HepG2 (cell line): ENCODE measurements around the gene SOCS7. TPM values are rescaled to one million over a fixed set of nuclear protein-coding genes. Genes with fewer than 3 reads are reported as not detected.

Source experiments
- CREM ChIP-seq, 2 experiments: sonication (generic) in 1 of 2; formaldehyde crosslinking in 1 of 2; IDR thresholded peaks; 2 replicates each; pipeline versions ENCODE4 v1.4.0 to v1.6.1; 2016 to 2020; ENCODE audit warnings: antibody characterized with exemption in 1 of 2, mild to moderate bottlenecking in 1 of 2, missing genetic modification reagents in 1 of 2
- GATAD2A ChIP-seq: IDR thresholded peaks from 2 replicates; pipeline ENCODE4 v1.6.1; 2016
- NFE2L2 ChIP-seq: fragments of 150-350 bp; IDR thresholded peaks from 2 replicates; pipeline ENCODE4 v1.6.1; 2014; ENCODE audit warnings: low read length
- RAD21 ChIP-seq: fragments of 450-650 bp; formaldehyde crosslinking; IDR thresholded peaks from 2 replicates; pipeline ENCODE4 v1.5.0; 2020; ENCODE audit warnings: mild to moderate bottlenecking
- REST ChIP-seq, 2 experiments: IDR thresholded peaks; 2 replicates each; pipeline ENCODE4 v1.6.1; 2011 to 2012; ENCODE audit warnings: low read length in 2 of 2, borderline replicate concordance in 1 of 2, low read depth in 1 of 2, mild to moderate bottlenecking in 1 of 2, moderate library complexity in 1 of 2
- SALL1 ChIP-seq: sonication (generic); formaldehyde crosslinking; IDR thresholded peaks from 2 replicates; pipeline ENCODE4 v1.8.0; 2022; ENCODE audit warnings: mild to moderate bottlenecking, missing genetic modification reagents
- SMAD3 ChIP-seq: sonication (generic); formaldehyde crosslinking; IDR thresholded peaks from 2 replicates; pipeline ENCODE4 v1.4.0; 2020; ENCODE audit warnings: missing genetic modification reagents
- SNAPC5 ChIP-seq: sonication (generic); formaldehyde crosslinking; IDR thresholded peaks from 2 replicates; pipeline ENCODE4 v1.8.1; 2023; ENCODE audit warnings: mild to moderate bottlenecking, missing genetic modification reagents, borderline replicate concordance
- TBX2 ChIP-seq: sonication (generic); formaldehyde crosslinking; IDR thresholded peaks from 2 replicates; pipeline ENCODE4 v1.5.0; 2020; ENCODE audit warnings: missing genetic modification reagents, mild to moderate bottlenecking, borderline replicate concordance
- TEAD2 ChIP-seq: sonication (generic); formaldehyde crosslinking; IDR thresholded peaks from 2 replicates; pipeline ENCODE4 v1.9.0; 2021; ENCODE audit warnings: missing genetic modification reagents
- ZBTB7A ChIP-seq: sonication (generic); formaldehyde crosslinking; IDR thresholded peaks from 2 replicates; pipeline ENCODE4 v1.8.0; 2022; ENCODE audit warnings: mild to moderate bottlenecking, missing genetic modification reagents
- ZNF225 ChIP-seq: sonication (generic); formaldehyde crosslinking; IDR thresholded peaks from 2 replicates; pipeline ENCODE4 v1.4.0; 2020; ENCODE audit warnings: mild to moderate bottlenecking, missing genetic modification reagents
- ZNF570 ChIP-seq: sonication (generic); formaldehyde crosslinking; IDR thresholded peaks from 2 replicates; pipeline ENCODE4 v1.4.0; 2020; ENCODE audit warnings: mild to moderate bottlenecking, missing genetic modification reagents, borderline replicate concordance
- ZNF639 ChIP-seq: conservative IDR thresholded peaks from 2 replicates; pipeline ENCODE4 v1.6.1; 2018; ENCODE audit warnings: missing genetic modification reagents
- ZNF768 ChIP-seq: sonication (generic); formaldehyde crosslinking; IDR thresholded peaks from 2 replicates; pipeline ENCODE4 v1.4.0; 2020; ENCODE audit warnings: missing genetic modification reagents
- ZSCAN21 ChIP-seq: sonication (generic); formaldehyde crosslinking; IDR thresholded peaks from 2 replicates; pipeline ENCODE4 v1.8.0; 2022; ENCODE audit warnings: mild to moderate bottlenecking, missing genetic modification reagents, moderate library complexity, borderline replicate concordance
- ZSCAN25 ChIP-seq: sonication (generic); formaldehyde crosslinking; IDR thresholded peaks from 2 replicates; pipeline ENCODE4 v1.8.0; 2022; ENCODE audit warnings: mild to moderate bottlenecking, missing genetic modification reagents
- ZSCAN9 ChIP-seq: IDR thresholded peaks from 2 replicates; pipeline ENCODE4 v1.6.1; 2016; ENCODE audit warnings: borderline replicate concordance
- polyA plus RNA-seq, 8 experiments: library from polyadenylated mRNA; depleted of rRNA in 3 of 8; stranded (reverse) in 7 of 8; unstranded in 1 of 8; fragments of >200 nt; fragmentation: Illumina TruSeq in 4 of 8; extraction: Trizol in 4 of 8; gene quantifications; 2 replicates each; pipeline versions ENCODE4 v1.2.1 to v1.2.3, GENCODE V29; 2011 to 2016; ENCODE audit warnings: low read depth in 4 of 8, missing spikeins in 1 of 8, mixed read lengths in 1 of 8; ENCODE audit not compliant: insufficient read depth in 1 of 8
- total RNA-seq, 5 experiments: library from RNA; depleted of rRNA; stranded (reverse); fragments of >200 nt; fragmentation: Illumina TruSeq; extraction: Trizol; gene quantifications; 2 replicates each; pipeline ENCODE4 v1.2.3, GENCODE V29; 2016; ENCODE audit warnings: low read depth in 1 of 5
- TF ChIP-seq, protein P1 (sequence below): sonication (generic); formaldehyde crosslinking; IDR thresholded peaks from 2 replicates; pipeline ENCODE4 v1.4.0; 2020; ENCODE audit warnings: mild to moderate bottlenecking, missing genetic modification reagents

The SOCS7 gene
- total and polyA plus RNA-seq, 2 of the 13 experiments (the other 11 are each of a cell fraction or from before 2014, with no cell fraction given), result 19.2 to 24.2 TPM

DNA sequence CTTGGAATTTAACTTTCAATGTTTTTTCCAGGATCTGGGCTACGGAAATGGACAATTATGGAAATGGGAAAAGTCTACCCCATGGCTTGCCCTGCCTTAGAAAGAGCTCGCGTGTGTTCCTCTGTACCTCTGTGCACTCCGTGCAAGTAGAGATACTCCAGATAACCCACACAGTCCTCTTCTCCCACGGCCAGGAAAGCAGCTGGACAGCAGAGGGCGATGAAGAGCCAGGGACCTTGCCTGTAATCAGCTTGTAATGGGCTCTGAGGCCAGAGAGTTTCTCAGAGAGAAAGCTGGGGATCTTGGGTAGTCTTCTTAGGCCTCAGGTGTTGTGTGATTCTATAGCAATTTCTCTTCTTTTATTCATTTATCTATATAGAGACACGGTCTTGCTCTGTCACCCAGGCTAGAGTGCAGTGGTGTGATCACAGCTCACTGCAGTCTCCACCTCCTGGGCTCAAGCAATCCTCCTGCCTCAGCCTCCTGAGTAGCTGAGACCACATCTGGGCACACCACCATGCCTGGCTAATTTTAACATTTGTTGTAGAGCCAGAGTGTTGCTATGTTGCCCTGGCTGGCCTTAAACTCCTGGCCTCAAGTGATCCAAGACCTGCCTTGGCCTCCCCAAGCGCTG lies 2.4 kb upstream of the SOCS7 start (continued):
- TF ChIP-seq, protein P1, sequence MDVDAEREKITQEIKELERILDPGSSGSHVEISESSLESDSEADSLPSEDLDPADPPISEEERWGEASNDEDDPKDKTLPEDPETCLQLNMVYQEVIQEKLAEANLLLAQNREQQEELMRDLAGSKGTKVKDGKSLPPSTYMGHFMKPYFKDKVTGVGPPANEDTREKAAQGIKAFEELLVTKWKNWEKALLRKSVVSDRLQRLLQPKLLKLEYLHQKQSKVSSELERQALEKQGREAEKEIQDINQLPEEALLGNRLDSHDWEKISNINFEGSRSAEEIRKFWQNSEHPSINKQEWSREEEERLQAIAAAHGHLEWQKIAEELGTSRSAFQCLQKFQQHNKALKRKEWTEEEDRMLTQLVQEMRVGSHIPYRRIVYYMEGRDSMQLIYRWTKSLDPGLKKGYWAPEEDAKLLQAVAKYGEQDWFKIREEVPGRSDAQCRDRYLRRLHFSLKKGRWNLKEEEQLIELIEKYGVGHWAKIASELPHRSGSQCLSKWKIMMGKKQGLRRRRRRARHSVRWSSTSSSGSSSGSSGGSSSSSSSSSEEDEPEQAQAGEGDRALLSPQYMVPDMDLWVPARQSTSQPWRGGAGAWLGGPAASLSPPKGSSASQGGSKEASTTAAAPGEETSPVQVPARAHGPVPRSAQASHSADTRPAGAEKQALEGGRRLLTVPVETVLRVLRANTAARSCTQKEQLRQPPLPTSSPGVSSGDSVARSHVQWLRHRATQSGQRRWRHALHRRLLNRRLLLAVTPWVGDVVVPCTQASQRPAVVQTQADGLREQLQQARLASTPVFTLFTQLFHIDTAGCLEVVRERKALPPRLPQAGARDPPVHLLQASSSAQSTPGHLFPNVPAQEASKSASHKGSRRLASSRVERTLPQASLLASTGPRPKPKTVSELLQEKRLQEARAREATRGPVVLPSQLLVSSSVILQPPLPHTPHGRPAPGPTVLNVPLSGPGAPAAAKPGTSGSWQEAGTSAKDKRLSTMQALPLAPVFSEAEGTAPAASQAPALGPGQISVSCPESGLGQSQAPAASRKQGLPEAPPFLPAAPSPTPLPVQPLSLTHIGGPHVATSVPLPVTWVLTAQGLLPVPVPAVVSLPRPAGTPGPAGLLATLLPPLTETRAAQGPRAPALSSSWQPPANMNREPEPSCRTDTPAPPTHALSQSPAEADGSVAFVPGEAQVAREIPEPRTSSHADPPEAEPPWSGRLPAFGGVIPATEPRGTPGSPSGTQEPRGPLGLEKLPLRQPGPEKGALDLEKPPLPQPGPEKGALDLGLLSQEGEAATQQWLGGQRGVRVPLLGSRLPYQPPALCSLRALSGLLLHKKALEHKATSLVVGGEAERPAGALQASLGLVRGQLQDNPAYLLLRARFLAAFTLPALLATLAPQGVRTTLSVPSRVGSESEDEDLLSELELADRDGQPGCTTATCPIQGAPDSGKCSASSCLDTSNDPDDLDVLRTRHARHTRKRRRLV (CRISPR knock-in tag), result no peak
- TF ChIP-seq ZBTB7A (CRISPR knock-in tag) (no peak), TEAD2 (CRISPR knock-in tag) (no peak), RAD21 (peak; percentile 91), SNAPC5 (CRISPR knock-in tag) (no peak), ZSCAN25 (CRISPR knock-in tag) (no peak), ZSCAN9 (CRISPR knock-in tag) (0 out of 2 replicates have a peak, but pooled peaks have one; percentile 51), REST (IDR thresholded peaks at IDR 0.05; ENCODE audit: borderline replicate concordance in 1 of 2, low read depth in 1 of 2, low read length in 2 of 2) (no peak), SALL1 (peak; percentile 75), ZNF639 (CRISPR knock-in tag) (no peak), ZNF225 (CRISPR knock-in tag) (no peak), NFE2L2 (no peak), GATAD2A (CRISPR knock-in tag) (peak; percentile 73), ZNF570 (CRISPR knock-in tag) (no peak), TBX2 (CRISPR knock-in tag) (no peak), SMAD3 (CRISPR knock-in tag) (peak; percentile 79), ZSCAN21 (no peak), CREM (IDR thresholded peaks at IDR 0.05) (no peak), CREM (CRISPR knock-in tag; IDR thresholded peaks at IDR 0.05) (no peak), ZNF768 (CRISPR knock-in tag) (no peak)
